HG03060 (cell line): Measurements from ENCODE around the gene SERHL2.

Source experiments
- ATAC-seq: cut with Tn5 transposase; IDR thresholded peaks from one replicate; pipeline ENCODE4 v1.9.1; 2021; ENCODE audit warnings: low read depth, moderate number of reproducible peaks; ENCODE audit not compliant: unreplicated experiment

The SERHL2 gene

GRCh38 chr22:42623301-42623751 lies 69.6 kb downstream of the SERHL2 start:
- ATAC-seq, result no peak
